NCI-H69 (cell line): ENCODE measurements around the gene PLA2G10.
A peak's percentile ranks its signal among the peaks of the same experiment; 100 is the strongest.
"Not testable (repeated sequence)": the region's sequence is repeated elsewhere in the genome, so short reads cannot be mapped to it uniquely, and the experiment has no call there.

ENCODE experiments used
- DNase-seq: peaks from one replicate; lab custom pipeline; 2025; lab: John Stamatoyannopoulos, UW

PLA2G10 gene

DNA sequence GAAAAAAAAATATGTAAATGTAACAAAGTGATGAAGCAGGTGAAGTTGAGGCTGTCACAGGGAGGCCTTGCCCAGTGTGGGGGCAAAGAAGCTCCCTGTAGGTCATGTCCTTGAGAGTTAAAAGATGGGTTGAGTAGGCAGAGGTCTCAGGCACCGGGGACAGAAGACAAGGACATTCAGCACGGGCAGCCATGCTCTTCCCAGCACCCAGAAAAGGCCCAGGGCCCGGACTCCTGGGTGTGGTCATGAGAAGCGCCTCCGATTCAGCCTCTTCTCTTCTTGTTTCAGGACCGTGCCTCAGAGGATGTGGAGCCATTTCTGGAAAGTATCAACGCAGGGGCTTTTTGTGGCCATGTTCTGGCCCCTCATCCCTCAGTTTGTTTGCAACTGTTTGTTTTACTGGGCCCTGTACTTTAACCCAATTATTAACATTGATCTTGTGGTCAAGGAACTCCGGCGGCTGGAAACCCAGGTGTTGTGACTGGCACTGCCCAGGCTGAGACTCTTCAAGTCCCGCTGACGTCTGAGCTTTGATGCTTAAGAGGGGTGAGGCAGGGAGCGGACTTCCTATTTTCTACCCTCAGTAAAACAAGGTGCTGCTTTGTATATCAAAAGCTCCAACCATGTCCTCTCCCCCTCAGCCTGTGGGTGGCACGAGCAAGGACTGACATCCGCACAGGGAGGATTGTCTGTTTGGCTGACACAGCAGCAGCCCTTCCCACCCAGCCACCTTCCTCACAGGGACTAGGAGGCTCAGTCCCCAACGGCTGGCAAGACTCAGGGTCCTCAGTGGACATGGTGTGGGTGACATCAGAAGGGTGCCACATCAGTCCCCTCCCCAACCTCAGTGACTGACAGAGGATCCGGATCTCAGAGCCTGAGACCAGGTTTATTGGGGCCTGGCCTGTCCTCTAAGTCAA is 26.5 kb downstream of the PLA2G10 start:
- DNase-seq, result no peak

DNA sequence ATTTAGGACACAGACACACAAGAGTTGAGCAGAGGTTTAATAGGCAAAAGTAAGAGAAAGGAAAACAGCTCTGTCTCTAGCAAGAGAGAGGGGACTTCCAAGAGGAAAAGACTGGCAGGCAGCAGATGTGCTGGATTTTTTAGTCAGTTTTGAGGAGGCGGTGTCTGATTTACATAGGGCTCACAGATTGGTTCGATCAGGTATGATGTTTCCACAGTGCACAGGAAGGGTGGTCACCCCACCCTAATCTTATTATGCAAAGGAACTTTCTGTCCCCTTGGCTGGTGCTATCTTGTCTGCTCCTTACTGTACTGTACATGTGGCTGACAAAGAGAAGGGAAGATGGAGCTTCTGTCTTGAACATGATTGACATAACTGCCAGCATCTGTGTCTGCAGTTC is 36.0 kb downstream of the PLA2G10 start:
- DNase-seq, result no peak

DNA sequence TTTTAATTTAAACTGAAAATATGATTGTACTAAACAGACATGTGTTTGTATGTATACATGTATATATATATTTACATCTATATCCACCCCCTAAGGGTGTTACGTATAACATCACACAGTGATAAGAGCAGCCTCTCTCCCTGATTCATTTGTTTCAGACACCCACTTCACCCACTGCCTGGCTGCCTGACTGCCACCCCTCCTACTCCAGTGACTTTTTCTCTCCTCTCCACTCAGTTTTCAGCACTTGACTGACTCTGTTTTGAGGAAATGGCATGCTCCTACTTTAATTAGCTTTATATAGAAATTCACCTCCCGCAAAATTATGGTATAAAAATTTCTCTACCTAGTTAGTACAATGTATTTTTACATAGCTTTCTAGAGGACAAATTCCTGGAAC is 41.4 kb downstream of the PLA2G10 start:
- no peak for DNase-seq

DNA sequence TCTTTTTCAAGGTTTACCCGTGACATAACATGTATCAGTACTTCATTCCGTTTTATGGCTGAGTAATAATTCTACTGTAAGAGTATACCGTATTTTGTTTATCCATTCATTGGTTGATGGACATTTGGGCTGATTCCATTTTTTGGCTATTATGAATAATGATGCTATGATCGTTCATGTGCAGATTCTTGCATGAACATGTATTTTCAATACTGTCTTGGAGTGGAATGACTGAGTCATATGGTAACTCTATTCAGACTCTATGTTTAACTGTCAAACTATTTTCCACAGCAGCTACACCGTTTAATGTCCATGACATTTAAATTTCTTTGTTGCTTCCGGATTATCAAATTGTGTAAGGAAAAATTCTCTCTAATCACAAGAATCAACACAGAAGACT is 43.5 kb downstream of the PLA2G10 start:
- no peak for DNase-seq

DNA sequence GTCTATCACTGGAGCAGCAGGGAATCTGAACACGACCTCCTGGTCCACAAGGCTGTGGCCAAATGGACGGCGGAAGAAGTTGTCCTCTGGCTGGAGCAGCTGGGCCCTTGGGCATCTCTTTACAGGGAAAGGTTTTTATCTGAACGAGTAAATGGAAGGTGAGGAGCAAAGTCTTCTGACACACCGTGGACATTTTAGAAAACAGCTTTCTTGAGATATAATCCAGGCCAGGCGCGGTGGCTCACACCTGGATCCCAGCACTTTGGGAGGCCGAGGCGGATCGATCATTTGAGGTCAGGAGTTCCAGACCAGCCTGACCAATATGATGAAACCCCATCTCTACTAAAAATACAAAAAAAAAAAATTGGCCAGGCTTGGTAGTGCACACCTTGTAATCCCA is 44.3 kb downstream of the PLA2G10 start:
- DNase-seq, result no peak

DNA sequence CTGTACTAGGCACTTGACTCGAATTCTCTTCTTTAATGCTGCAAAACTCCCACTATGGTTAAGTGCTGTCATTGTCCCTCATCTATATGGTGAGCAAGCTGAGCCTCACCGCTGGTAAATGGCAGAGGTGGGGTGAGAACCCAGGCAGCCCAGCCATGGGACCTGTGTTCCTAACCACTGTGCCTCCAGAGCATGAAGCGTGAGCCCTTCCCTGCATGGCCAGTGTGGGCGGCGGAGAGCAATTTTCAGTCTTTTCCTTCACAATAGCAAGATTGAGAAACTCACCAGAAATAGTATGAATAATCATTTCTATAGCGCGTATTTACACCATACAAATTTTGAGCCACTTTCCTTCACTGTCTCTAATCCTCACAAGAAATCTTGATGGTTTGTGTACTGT is 52.2 kb downstream of the PLA2G10 start:
- DNase-seq, result no peak

DNA sequence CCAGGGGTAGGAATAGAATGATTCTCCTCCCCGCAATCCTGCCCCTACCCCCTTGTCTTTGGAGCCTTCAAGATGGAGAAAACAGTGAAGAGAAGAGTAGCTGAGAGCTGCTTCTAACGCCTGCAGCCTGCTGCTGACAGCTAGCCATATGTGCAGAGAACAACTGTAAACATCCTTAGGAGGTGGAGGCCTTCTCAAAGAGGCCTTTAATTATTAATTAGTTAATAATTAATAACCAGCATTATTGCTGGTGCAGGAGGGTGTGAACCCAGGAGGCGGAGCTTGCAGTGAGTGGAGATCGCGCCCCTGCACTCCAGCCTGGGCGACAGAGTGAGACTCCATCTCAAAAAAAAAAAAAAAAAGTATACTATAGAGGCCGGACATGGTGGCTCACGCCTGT is 52.9 kb downstream of the PLA2G10 start:
- no peak for DNase-seq

DNA sequence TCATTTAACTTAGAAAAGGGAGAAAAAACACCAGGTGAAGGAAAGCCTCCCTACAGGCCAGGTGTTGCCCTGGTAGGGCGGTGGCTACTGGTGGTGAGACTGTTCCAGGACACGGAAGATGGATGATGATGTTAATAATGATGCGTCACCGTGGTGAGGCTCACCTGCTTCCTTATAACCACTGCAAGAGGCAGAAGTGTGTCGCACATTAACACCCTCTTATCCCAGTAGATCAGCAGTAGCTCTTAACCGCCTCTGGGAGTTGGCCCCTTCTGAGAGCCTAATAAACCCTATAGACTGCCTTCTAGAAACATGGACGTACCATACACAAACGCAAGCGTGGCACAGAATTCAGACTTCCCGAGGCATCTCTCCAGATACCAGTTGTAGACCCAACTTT is 53.6 kb downstream of the PLA2G10 start:
- DNase-seq, result no peak

DNA sequence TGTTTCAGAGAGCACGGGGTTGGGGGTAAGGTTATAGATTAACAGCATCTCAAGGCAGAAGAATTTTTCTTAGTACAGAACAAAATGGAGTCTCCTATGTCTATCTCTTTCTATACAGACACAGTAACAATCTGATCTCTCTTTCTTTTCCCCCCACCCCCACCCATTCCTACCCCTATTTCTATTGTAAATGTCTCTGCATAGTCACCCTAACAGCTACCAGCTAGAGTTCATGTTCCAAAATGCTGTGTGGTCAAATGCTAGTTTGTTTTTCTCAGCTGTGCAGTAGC is 57.2 kb downstream of the PLA2G10 start:
- not testable (repeated sequence) for DNase-seq

DNA sequence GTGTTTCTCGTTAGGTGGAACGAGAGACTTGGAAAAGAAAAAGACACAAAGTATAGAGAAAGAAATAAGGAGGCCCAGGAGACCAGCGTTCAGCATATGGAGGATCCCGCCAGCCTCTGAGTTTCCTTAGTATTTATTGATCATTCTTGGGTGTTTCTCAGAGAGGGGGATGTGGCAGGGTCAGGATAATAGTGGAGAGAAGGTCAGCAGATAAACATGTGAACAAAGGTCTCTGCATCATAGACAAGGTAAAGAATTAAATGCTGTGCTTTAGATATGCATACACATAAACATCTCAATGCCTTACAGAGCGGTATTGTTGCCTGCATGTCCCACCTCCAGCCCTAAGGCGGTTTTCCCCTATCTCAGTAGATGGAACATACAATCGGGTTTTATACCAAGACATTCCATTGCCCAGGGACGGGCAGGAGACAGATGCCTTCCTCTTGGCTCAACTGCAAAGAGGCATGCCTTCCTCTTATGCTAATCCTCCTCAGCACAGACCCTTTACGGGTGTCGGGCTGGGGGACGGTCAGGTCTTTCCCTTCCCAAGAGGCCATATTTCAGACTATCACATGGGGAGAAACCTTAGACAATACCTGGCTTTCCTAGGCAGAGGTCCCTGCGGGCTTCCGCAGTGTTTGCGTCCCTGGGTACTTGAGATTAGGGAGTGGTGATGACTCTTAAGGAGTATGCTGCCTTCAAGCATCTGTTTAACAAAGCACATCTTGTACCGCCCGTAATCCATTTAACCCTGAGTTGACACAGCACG is 57.7 kb downstream of the PLA2G10 start:
- not testable (repeated sequence) for DNase-seq

DNA sequence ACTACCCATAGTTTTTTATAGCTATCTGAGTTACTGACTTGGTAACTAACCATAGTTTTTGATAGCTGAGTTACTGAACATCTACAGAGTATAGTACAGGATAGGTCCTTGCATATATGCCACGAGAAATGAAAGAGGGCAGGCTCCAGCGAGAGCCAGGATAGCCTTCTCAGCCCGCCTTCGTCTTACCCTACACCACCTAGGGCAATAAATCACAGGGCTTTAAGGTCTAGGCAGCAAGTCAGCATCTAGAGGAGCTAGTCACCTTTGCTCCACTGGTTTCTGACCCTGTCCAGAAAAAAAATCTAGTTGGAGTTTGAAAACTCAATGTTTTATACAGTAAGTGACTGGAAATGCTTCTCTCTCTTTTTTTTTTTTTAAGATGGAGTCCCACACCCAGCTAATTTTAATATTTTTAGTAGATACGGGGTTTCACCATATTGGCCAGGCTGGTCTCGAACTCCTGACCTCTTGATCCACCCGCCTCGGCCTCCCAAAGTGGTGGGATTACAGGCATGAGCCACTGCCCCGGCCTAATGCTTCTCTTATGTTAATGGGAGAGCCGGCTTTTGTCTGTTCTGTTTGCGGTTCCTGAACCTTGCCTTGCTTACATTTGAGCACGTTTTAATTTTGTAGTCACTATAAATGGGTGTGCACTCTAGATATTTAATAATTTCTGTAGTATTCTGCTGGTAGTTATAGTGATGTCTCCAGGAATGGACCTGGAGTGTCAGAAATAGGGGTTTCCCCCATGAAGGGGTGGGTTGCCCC is 58.5 kb downstream of the PLA2G10 start:
- no peak for DNase-seq

DNA sequence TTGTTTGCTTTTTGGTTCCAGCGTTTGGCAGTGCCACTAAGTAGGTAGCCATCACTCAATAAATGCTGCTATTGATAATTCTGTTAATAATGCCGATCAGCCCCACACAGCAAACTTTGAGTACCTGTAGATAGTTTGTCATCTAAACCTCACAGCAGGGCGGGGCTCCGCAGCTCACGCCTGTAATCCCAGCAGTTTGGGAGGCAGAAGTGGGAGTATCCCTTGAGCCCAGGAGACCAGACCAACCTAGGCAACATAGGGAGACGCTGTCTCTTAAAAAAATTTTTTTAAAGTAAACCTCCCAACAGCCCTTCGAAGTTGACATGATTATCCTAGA is 59.8 kb downstream of the PLA2G10 start:
- no peak for DNase-seq

DNA sequence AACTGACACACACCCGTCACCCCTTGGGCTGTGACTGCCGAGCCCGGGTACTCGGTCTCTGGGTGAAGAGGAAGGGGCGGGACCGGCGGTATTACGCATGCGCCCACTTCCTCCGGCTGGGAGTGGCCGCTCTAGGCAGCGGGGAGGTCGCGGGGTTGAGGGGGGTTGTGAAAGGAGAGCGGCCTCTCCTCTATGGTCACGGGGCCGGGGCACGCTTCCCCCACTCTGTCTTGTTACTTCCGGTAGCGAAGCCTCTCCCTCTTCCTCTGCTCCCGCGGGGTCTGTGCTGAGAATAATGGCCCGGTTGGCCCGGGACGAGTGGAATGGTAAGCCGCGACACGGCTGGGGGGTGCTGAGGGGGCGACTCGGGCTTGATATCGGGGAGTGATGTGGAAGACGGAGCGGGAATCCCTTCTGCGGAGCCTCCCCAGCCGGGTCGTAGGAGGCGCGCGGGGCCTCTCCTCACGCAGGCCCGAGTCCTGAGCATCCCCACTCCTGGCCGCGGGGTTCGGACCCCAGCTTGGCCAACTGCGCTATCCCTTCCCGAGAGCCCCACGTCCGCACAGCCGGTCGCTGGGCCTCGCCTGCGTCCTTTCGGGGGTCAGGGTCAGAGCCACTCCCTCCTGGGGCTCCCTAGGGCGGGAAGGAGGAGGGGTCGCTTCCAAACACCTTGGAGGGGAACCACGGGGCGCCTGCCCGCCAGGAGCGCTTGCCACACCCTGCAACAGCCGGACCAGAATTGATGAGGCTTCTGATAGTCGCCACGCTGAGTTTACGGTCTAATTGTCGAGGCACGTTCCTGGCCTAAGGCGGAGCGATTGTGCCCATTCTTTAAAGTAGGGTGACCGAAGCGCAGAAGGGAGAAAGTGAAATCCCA is 61.2 kb downstream of the PLA2G10 start, which contains the start of gene BFAR:
Gene BFAR (plus strand): TSS at position 259 of the 877 bp plus-strand sequence. CDS start 11,396 bp downstream, outside the sequence.
- peak; percentile 99 for DNase-seq

DNA sequence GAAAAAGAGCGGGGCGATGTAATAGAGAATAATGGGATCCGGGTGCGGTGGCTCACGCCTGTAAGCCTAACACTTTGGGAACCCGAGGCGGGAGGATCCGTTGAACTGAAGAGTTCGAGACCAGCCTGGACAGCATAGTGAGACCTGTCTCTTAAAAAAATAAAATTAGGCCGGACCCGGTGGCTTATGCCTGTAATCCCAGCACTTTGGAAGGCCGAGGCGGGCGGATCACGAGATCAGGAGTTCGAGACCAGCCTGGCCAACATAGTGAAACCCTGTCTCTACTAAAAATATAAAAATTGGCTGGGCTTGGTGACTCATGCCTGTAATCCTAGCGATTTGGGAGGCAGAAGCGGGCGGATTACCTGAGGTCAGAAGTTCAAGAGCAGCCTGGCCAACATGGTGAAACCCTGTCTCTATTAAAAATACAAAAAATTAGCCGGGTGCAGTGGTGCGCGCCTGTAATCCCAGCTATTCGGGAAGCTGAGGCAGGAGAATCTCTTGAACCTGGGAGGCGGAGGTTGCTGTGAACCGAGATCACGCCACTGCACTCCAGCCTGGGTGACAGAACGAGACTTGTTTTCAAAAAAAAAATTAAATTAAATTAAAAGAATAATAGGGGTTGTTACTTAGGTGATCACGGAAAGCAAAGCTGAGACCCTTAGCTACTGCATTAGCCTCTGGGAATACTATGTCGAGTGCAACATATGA is 63.3 kb downstream of the PLA2G10 start:
- not testable (repeated sequence) for DNase-seq

DNA sequence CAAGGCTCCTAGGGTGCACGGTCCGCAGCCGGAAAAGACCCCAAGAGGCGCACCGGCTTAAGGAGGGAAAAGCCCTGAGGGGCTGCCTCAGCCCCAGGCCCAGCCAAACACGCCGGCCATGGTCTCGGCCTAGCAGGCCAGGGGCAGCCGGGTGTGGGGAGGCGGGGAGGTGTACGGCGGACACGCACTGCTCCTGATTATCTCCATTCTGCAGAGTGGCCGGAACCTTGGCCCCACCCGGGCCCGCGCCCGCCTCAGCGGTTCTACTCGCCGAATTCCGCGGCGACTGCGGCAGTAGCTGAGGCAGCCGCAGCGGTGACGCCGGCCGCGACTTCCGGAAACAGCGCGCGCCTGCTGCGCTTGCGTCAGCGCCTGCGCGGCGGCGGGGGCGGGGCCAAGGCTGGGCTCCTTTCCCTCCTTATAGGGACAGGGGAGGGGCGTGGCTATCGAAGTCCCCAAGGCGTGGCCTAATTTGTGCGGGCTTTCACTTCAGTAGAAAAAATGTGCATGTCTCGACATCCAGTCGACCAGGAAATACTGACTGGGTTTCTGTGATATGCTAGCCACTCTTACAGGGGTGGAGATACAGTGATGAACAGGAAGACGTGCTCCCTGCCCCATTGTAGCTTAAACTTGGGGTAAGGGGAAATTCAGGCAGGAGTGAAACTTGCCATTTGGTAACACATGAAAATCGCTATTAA is 64.0 kb downstream of the PLA2G10 start, which contains the start of gene PARN:
Gene PARN (minus strand): TSS at position 342 of the 701 bp plus-strand sequence. CDS start 135 bp downstream, at position 207.
- DNase-seq, result peak; percentile 99

DNA sequence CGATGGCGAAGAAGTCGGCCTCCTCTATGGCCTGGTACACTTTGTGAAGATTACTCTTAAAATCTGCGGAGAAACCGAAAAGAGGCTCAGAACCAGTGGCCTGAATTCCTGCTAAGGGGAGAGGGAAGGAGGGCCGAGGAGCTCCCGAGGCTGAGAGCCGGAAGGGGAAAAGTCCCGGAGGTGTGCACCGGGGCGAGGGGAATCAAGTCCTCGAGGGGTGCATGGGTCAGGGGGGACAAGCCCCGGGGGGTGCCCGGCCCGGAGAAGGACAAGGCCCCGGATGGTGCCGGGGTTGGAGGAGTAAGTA is 64.5 kb downstream of the PLA2G10 start:
- no peak for DNase-seq

DNA sequence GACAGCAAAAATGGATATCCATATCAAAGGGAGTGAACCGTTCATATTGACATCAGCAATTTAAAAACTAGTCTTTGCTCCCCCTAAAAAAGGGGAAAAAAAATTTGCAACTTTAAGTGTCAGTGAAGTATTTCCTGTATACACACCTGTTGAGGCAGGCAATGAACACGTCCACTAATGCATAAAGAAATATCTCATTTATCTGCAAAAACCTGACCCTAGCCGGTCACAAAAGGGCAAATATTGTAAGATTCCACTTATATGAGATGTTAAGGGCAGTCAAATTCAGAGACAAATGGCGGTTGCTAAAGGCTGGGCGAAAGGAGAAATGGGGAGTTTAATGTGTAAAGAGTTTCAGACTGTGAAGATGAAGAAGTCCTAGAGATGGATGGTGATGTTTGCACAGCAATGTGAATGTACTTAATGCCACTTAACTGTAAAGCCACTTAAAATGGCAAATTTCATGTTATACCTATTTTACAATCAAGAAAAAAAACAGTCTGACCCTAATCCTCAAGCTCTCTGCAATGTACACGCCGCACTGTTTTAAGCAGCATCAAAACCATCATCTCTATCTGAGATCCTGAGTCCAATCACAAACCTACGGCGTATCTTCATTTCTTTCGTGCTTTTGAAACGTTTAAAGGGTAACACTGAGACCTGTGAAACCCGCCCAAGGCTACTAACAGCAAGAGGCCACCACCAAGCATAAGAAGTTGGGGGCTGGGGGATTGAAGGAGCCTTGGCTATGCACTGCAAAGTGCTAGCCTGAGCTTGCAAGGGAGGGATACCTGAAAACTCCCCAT is 65.1 kb downstream of the PLA2G10 start:
- DNase-seq, result peak; percentile 40

DNA sequence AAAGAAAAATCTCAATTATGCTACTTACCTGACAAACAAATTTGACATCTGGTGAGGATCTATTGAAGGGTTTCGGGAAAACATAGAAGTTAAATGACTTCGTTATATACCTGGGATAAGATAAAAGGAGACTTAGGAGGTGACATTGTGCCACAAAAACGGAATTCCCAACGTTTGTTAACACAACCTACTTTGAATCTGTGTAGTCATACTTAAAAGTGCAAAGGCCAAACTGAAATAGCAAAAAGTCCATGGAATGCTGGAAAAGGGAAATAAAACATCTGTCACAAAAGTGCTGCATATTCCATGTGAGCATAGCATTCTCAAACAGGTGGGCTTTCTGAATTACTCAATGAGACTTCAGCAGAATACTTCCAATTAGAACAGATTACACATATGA is 67.0 kb downstream of the PLA2G10 start:
- no peak for DNase-seq
